ENCODE data around the gene CNPY2. TPM values are rescaled to one million over a fixed set of nuclear protein-coding genes. Genes with fewer than 3 reads are reported as not detected.
A peak's percentile ranks its signal among the peaks of the same experiment; 100 is the strongest.
"Not testable (repeated sequence)": the region's sequence is repeated elsewhere in the genome, so short reads cannot be mapped to it uniquely, and the experiment has no call there.

Gene CNPY2
- total and polyA plus RNA-seq, 5 donors from 2014 or later, result 47.6 to 166 (median 153) TPM

- H3K4me1 Mint-ChIP-seq, result peaks cover 10 to 28% (median 21%) of the 10 kb centered on the region in 4 donors
- no peaks in the 10 kb centered on the region for H3K27me3 Mint-ChIP-seq
- peak overlapping the region in 2 of 4 donors; percentile 65 to 98 for H3K4me3 Mint-ChIP-seq
- Histone ChIP-seq H3K9me3 (ENCODE audit: control insufficient read depth in 2 of 2, low read length in 2 of 2) (no peaks in the 10 kb centered on the region), H3K27me3 (ENCODE audit: control insufficient read depth, insufficient read depth, low read length) (no peaks in the 10 kb centered on the region), H3K4me1 (ENCODE audit: control insufficient read depth, insufficient read depth, low read length, poor library complexity, severe bottlenecking) (peaks cover 19% of the 10 kb centered on the region), H3K27ac (ENCODE audit: insufficient read depth, low read length, poor library complexity, severe bottlenecking) (no peak overlapping the region), H3K4me3 (ENCODE audit: low read depth, low read length) (no peak overlapping the region), H3K36me3 (ENCODE audit: control insufficient read depth, insufficient read depth, low read length) (peaks cover 19% of the 10 kb centered on the region)
- H3K36me3 Mint-ChIP-seq, result peaks cover 29% of the 10 kb centered on the region
- H3K9me3 Mint-ChIP-seq, result no peaks in the 10 kb centered on the region
- no peak for ATAC-seq (ENCODE audit: low read depth in 2 of 2)
- no peak overlapping the region for H3K27ac Mint-ChIP-seq
- DNase-seq, result no peak
Observed at GRCh38 chr12:56330936-56331490, 15.2 kb upstream of the CNPY2 start.

DNA sequence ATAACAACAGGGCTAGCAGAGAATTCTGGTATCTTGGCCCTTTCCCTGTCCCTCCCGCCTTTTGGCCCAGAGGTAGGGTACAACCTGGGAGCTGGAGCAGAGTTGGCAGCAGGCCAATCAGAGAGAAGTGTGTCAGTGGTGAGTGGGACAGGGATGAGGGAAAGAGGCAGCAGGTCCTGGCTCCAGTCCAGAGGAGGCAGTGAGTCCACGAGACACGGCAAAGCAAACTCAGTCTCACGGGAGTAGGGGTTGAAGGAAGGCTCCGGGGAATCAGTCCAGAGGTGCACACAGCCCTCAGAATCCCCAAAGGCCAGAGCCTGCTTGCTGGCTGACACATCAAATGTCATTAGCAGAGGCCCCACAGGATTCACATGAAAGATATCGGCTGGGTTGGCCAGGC lies 10.7 kb upstream of the CNPY2 start:
- DNase-seq (no peak), ATAC-seq (ENCODE audit: low read depth in 2 of 2) (no peak)
- Mint-ChIP-seq H3K9me3 (no peaks in the 10 kb centered on the region), H3K4me3 (peak overlapping the region in 1 of 4 donors; percentile 43), H3K27me3 (no peaks in the 10 kb centered on the region), H3K4me1 (peaks cover 4 to 11% (median 5%) of the 10 kb centered on the region in 4 donors), H3K27ac (peak overlapping the region in 1 of 3 donors; percentile 35), H3K36me3 (peaks cover 63% of the 10 kb centered on the region)
- H3K36me3 ChIP-seq (ENCODE audit: control insufficient read depth, insufficient read depth, low read length), result peaks cover 55% of the 10 kb centered on the region
- H3K9me3 ChIP-seq (ENCODE audit: control insufficient read depth in 2 of 2, low read length in 2 of 2), result no peaks in the 10 kb centered on the region
- H3K27me3 ChIP-seq (ENCODE audit: control insufficient read depth, insufficient read depth, low read length), result no peaks in the 10 kb centered on the region
- H3K4me3 ChIP-seq (ENCODE audit: low read depth, low read length), result no peak overlapping the region
- no peak overlapping the region for H3K27ac ChIP-seq (ENCODE audit: insufficient read depth, low read length, poor library complexity, severe bottlenecking)
- H3K4me1 ChIP-seq (ENCODE audit: control insufficient read depth, insufficient read depth, low read length, poor library complexity, severe bottlenecking), result no peaks in the 10 kb centered on the region

GRCh38 chr12:56326126-56326525 lies 10.3 kb upstream of the CNPY2 start:
- DNase-seq (no peak), ATAC-seq (ENCODE audit: low read depth in 2 of 2) (no peak)
- no peaks in the 10 kb centered on the region for H3K9me3 Mint-ChIP-seq
- peaks cover under 1 to 7% (median 2%) of the 10 kb centered on the region in 4 donors for H3K4me1 Mint-ChIP-seq
- Histone ChIP-seq H3K27me3 (ENCODE audit: control insufficient read depth, insufficient read depth, low read length) (no peaks in the 10 kb centered on the region), H3K4me1 (ENCODE audit: control insufficient read depth, insufficient read depth, low read length, poor library complexity, severe bottlenecking) (no peaks in the 10 kb centered on the region), H3K36me3 (ENCODE audit: control insufficient read depth, insufficient read depth, low read length) (peaks cover 55% of the 10 kb centered on the region), H3K27ac (ENCODE audit: insufficient read depth, low read length, poor library complexity, severe bottlenecking) (no peak overlapping the region), H3K4me3 (ENCODE audit: low read depth, low read length) (no peak overlapping the region), H3K9me3 (ENCODE audit: control insufficient read depth in 2 of 2, low read length in 2 of 2) (no peaks in the 10 kb centered on the region)
- H3K27me3 Mint-ChIP-seq, result no peaks in the 10 kb centered on the region
- peaks cover 60% of the 10 kb centered on the region for H3K36me3 Mint-ChIP-seq
- H3K4me3 Mint-ChIP-seq, result no peak overlapping the region
- H3K27ac Mint-ChIP-seq, result peak overlapping the region in 2 of 3 donors; percentile 35 to 77

DNA sequence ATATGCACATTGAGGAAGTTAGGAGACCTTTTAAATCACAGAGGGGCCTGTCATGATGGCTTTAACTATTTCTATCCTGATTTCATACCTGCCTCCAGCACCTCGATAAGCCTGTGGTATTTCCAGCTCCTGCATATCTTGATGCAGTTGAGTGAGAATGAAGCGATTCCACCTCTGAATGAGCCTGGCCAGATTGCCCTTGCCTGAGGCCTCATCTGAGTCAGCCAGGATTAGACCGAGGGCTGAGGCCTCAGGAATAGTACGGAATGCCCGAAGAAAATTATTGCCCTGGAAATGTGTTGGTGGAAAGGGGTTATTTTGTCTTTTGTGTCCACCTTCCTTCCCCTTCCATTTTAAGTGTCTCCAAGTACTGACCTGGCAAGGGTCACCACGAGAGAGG lies 8.4 kb upstream of the CNPY2 start:
- H3K9me3 ChIP-seq (ENCODE audit: control insufficient read depth in 2 of 2, low read length in 2 of 2), result no peaks in the 10 kb centered on the region
- Mint-ChIP-seq H3K4me1 (peaks cover 0 to 7% (median 0%) of the 10 kb centered on the region in 4 donors), H3K36me3 (peaks cover 63% of the 10 kb centered on the region), H3K27me3 (no peaks in the 10 kb centered on the region), H3K27ac (no peak overlapping the region), H3K4me3 (no peak overlapping the region), H3K9me3 (no peaks in the 10 kb centered on the region)
- H3K27ac ChIP-seq (ENCODE audit: insufficient read depth, low read length, poor library complexity, severe bottlenecking), result no peak overlapping the region
- no peaks in the 10 kb centered on the region for H3K27me3 ChIP-seq (ENCODE audit: control insufficient read depth, insufficient read depth, low read length)
- DNase-seq (no peak), ATAC-seq (ENCODE audit: low read depth in 2 of 2) (no peak)
- no peaks in the 10 kb centered on the region for H3K4me1 ChIP-seq (ENCODE audit: control insufficient read depth, insufficient read depth, low read length, poor library complexity, severe bottlenecking)
- no peak overlapping the region for H3K4me3 ChIP-seq (ENCODE audit: low read depth, low read length)
- peaks cover 60% of the 10 kb centered on the region for H3K36me3 ChIP-seq (ENCODE audit: control insufficient read depth, insufficient read depth, low read length)

DNA sequence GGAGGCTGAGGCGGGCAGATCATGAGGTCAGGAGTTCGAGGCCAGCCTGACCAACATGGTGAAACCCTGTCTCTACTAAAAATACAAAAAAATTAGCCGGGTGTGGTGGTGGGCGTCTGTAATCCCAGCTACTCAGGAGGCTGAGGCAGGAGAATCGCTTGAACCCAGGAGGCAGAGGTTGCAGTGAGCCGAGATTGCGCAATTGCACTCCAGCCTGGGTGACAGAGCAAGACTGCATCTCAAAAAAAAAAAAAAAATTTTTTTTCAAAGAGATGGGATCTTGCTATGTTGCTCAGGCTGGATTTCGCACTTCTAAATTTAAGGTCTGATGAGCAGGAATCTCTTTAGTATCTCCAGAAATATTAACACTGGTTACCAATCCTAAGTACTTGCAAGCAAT lies 5.8 kb upstream of the CNPY2 start:
- not testable (repeated sequence) for ATAC-seq (ENCODE audit: low read depth in 2 of 2); H3K27me3 ChIP-seq (ENCODE audit: control insufficient read depth, insufficient read depth, low read length); H3K9me3 Mint-ChIP-seq; H3K4me1 ChIP-seq (ENCODE audit: control insufficient read depth, insufficient read depth, low read length, poor library complexity, severe bottlenecking); H3K4me3 Mint-ChIP-seq; H3K9me3 ChIP-seq (ENCODE audit: control insufficient read depth in 2 of 2, low read length in 2 of 2); H3K4me3 ChIP-seq (ENCODE audit: low read depth, low read length); H3K27ac Mint-ChIP-seq; H3K27me3 Mint-ChIP-seq; H3K4me1 Mint-ChIP-seq; DNase-seq; H3K27ac ChIP-seq (ENCODE audit: insufficient read depth, low read length, poor library complexity, severe bottlenecking)
- peaks cover 49% of the 10 kb centered on the region for H3K36me3 ChIP-seq (ENCODE audit: control insufficient read depth, insufficient read depth, low read length)
- H3K36me3 Mint-ChIP-seq, result peaks cover 50% of the 10 kb centered on the region

DNA sequence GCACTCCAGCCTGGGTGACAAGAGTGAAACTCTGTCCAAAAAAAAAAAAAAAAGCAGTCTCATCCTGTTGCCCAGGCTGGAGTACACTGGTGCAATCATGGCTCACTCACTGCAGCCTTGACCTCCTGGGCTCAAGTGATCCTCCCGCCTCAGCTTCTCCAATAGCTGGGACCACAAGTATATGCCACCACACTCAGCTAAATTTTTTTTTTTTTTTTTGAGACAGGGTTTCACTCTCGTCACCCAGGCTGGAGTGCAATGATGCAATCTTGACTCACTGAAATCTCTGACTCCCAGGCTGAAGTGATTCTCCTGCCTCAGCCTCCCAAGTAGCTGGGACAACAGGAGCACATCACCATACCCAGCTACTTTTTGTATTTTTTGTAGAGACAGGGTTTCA lies 5.2 kb upstream of the CNPY2 start:
- Mint-ChIP-seq H3K4me1 (peaks cover 0 to 6% (median 4%) of the 10 kb centered on the region in 4 donors), H3K4me3 (no peak overlapping the region), H3K36me3 (peaks cover 46% of the 10 kb centered on the region), H3K27ac (peak overlapping the region in 1 of 3 donors; percentile 66), H3K27me3 (no peaks in the 10 kb centered on the region), H3K9me3 (no peaks in the 10 kb centered on the region)
- ATAC-seq (ENCODE audit: low read depth in 2 of 2), result no peak
- Histone ChIP-seq H3K9me3 (ENCODE audit: control insufficient read depth in 2 of 2, low read length in 2 of 2) (no peaks in the 10 kb centered on the region), H3K4me3 (ENCODE audit: low read depth, low read length) (no peak overlapping the region), H3K36me3 (ENCODE audit: control insufficient read depth, insufficient read depth, low read length) (peaks cover 43% of the 10 kb centered on the region), H3K4me1 (ENCODE audit: control insufficient read depth, insufficient read depth, low read length, poor library complexity, severe bottlenecking) (peaks cover 5% of the 10 kb centered on the region), H3K27ac (ENCODE audit: insufficient read depth, low read length, poor library complexity, severe bottlenecking) (no peak overlapping the region), H3K27me3 (ENCODE audit: control insufficient read depth, insufficient read depth, low read length) (no peaks in the 10 kb centered on the region)
- no peak for DNase-seq

- H3K4me3 Mint-ChIP-seq, result peak overlapping the region in 1 of 4 donors; percentile 25
- no peaks in the 10 kb centered on the region for H3K27me3 ChIP-seq (ENCODE audit: control insufficient read depth, insufficient read depth, low read length)
- peaks cover 25% of the 10 kb centered on the region for H3K36me3 Mint-ChIP-seq
- H3K4me3 ChIP-seq (ENCODE audit: low read depth, low read length), result no peak overlapping the region
- H3K4me1 ChIP-seq (ENCODE audit: control insufficient read depth, insufficient read depth, low read length, poor library complexity, severe bottlenecking), result peaks cover 14% of the 10 kb centered on the region
- DNase-seq (no peak), ATAC-seq (ENCODE audit: low read depth in 2 of 2) (no peak)
- H3K27me3 Mint-ChIP-seq, result no peaks in the 10 kb centered on the region
- H3K9me3 Mint-ChIP-seq, result no peaks in the 10 kb centered on the region
- H3K4me1 Mint-ChIP-seq, result peaks cover 4 to 24% (median 8%) of the 10 kb centered on the region in 4 donors
- H3K27ac Mint-ChIP-seq, result no peak overlapping the region
- H3K36me3 ChIP-seq (ENCODE audit: control insufficient read depth, insufficient read depth, low read length), result peaks cover 14% of the 10 kb centered on the region
- no peak overlapping the region for H3K27ac ChIP-seq (ENCODE audit: insufficient read depth, low read length, poor library complexity, severe bottlenecking)
- H3K9me3 ChIP-seq (ENCODE audit: control insufficient read depth in 2 of 2, low read length in 2 of 2), result no peaks in the 10 kb centered on the region
Observed at GRCh38 chr12:56317675-56318074, 1.9 kb upstream of the CNPY2 start.

GRCh38 chr12:56315249-56315621 lies 553 bp downstream of the CNPY2 start:
- no peaks in the 10 kb centered on the region for H3K27me3 ChIP-seq (ENCODE audit: control insufficient read depth, insufficient read depth, low read length)
- H3K36me3 Mint-ChIP-seq, result peaks cover 17% of the 10 kb centered on the region
- H3K9me3 ChIP-seq (ENCODE audit: control insufficient read depth in 2 of 2, low read length in 2 of 2), result no peaks in the 10 kb centered on the region
- H3K27ac Mint-ChIP-seq, result peak overlapping the region in 2 of 3 donors; percentile 99
- H3K36me3 ChIP-seq (ENCODE audit: control insufficient read depth, insufficient read depth, low read length), result peaks cover 14% of the 10 kb centered on the region
- peak overlapping the region; percentile 93 for H3K27ac ChIP-seq (ENCODE audit: insufficient read depth, low read length, poor library complexity, severe bottlenecking)
- H3K9me3 Mint-ChIP-seq, result no peaks in the 10 kb centered on the region
- no peaks in the 10 kb centered on the region for H3K27me3 Mint-ChIP-seq
- peak overlapping the region; percentile 82 for H3K4me3 ChIP-seq (ENCODE audit: low read depth, low read length)
- H3K4me1 ChIP-seq (ENCODE audit: control insufficient read depth, insufficient read depth, low read length, poor library complexity, severe bottlenecking), result peaks cover 14% of the 10 kb centered on the region
- ATAC-seq (ENCODE audit: low read depth in 2 of 2) (no peak), DNase-seq (no peak)
- H3K4me1 Mint-ChIP-seq, result peaks cover 4 to 24% (median 8%) of the 10 kb centered on the region in 4 donors
- H3K4me3 Mint-ChIP-seq, result peak overlapping the region; percentile 98 to 100 (median 98)
